ENCODE data around the gene MMP21.

Gene MMP21, protein sequence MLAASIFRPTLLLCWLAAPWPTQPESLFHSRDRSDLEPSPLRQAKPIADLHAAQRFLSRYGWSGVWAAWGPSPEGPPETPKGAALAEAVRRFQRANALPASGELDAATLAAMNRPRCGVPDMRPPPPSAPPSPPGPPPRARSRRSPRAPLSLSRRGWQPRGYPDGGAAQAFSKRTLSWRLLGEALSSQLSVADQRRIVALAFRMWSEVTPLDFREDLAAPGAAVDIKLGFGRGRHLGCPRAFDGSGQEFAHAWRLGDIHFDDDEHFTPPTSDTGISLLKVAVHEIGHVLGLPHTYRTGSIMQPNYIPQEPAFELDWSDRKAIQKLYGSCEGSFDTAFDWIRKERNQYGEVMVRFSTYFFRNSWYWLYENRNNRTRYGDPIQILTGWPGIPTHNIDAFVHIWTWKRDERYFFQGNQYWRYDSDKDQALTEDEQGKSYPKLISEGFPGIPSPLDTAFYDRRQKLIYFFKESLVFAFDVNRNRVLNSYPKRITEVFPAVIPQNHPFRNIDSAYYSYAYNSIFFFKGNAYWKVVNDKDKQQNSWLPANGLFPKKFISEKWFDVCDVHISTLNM

GRCh38 chr10:125775491-125776106 lies at the start of gene MMP21:
TSS of gene MMP21 (minus strand) at chr10:125775821. CDS start at chr10:125775821, 0 bp downstream.
- no peak for DNase-seq (ENCODE audit: low spot score)

- no peak for DNase-seq (ENCODE audit: low spot score)
Measured at GRCh38 chr10:125824736-125825135, 49.1 kb upstream of the MMP21 start.

GRCh38 chr10:125823663-125824251 lies 48.1 kb upstream of the MMP21 start:
- DNase-seq (ENCODE audit: low spot score): no peak

DNA sequence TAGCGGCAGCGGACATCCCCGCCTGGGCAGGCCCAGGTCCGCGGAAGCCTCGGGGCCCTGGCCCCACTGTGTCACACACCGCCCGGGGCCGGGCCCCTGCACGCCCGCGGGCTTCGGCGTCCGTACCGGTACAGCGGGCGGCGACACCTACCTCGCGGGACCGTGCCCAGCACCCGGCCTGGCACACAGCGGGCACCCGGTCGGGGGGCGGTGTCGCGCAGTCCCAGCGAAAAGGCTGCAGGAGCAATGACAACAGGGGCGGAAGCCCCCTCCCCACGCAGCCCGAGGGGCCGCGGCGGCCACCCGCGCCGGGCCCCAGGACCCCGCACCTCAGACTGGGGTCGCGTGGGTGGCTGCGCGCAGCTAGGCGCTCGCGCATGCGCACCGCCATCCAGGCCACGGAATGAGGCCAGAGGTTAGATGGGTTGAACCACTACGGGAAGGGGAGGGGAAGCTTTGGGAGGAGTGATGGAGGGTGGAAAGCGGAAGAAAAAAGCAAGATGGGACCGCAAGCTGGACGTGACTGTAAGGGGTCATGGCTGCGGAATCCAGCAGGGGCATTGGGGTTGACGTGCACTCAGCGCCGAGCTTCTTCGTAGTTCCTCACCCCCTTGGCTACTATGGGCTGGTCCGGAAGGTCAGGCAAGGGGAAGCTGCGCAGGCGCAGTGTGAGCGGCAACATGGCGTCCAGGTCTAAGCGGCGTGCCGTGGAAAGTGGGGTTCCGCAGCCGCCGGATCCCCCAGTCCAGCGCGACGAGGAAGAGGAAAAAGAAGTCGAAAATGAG lies 47.4 kb upstream of the MMP21 start, which contains the start of the genes BCCIP and UROS:
Gene BCCIP, plus strand, starts transcription at position 669 of the 785 bp plus-strand sequence. Its CDS starts 12 bp downstream, at position 681.
Gene UROS, minus strand, starts transcription at position 381 of the 785 bp plus-strand sequence. CDS start 6,759 bp downstream, outside the sequence.
- DNase-seq (ENCODE audit: low spot score): peak; percentile 94

DNA sequence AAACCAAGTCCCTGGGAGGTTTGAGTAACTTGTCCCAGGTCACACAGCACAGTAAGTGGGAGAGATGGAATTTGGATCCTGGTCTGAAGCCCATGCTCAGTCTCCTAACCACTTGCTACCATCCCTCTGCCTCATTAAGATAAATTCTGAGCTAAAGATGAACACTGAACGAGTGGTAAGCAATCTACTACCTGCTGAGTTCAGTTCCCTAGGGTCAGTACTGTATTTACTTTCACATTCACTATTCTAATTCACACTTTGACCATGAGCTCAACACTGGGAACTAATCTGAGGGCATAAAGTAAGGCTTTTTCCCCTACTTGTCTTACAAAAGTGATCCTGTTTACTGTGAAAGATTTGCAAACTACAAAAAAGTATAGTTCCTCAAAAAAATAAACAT lies 45.1 kb upstream of the MMP21 start:
- DNase-seq (ENCODE audit: low spot score): no peak

- DNase-seq (ENCODE audit: low spot score): no peak
Measured at GRCh38 chr10:125817337-125817946, 41.8 kb upstream of the MMP21 start.

- DNase-seq (ENCODE audit: low spot score): no peak
Measured at GRCh38 chr10:125816548-125816947, 40.9 kb upstream of the MMP21 start.

GRCh38 chr10:125815764-125816163 lies 40.1 kb upstream of the MMP21 start:
- no peak for DNase-seq (ENCODE audit: low spot score)

GRCh38 chr10:125812128-125812750 lies 36.6 kb upstream of the MMP21 start:
- DNase-seq (ENCODE audit: low spot score): no peak

DNA sequence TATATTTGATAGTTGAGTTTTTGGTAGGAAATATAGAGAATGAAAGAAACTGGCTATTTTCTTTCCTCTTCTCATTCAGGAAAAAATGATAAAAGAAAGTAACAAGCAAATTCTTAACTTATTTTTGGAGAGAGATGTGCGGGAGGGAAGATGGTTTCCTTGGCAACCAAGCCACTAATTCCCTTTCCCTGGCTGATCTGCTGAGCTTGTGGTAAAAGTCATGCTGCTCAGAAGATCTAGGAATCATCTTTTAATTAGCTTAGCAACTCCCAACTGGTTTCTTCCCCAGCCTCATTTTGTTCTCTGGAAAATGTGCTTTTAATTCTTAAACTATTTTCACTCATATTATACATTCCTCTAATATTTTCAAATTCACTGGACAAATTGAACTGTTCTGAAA lies 35.6 kb upstream of the MMP21 start:
- DNase-seq (ENCODE audit: low spot score): no peak

- no peak for DNase-seq (ENCODE audit: low spot score)
Measured at GRCh38 chr10:125808047-125808446, 32.4 kb upstream of the MMP21 start.

DNA sequence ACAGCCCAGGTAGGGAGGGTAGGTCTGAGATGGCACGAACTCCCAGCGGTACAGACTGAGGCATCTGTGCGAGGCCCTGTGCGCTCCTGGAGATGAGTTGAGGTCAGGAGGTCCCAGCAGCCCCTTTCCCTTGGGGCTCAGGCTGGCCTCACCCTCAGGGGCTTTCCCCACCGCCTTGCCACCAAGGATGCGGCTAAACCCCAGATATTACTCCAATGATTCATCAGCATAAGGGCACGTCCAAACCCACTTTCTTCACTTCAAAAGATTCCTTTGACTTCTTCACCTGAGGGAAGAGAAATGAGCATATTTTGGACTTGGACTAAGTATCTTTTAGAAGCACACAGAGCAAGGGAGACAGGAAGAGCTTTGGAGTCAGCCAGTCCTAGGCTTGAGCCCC lies 27.1 kb upstream of the MMP21 start:
- DNase-seq (ENCODE audit: low spot score): no peak

- DNase-seq (ENCODE audit: low spot score): no peak
Measured at GRCh38 chr10:125802131-125802530, 26.5 kb upstream of the MMP21 start.

- DNase-seq (ENCODE audit: low spot score): no peak
Measured at GRCh38 chr10:125801574-125801973, 26.0 kb upstream of the MMP21 start.

DNA sequence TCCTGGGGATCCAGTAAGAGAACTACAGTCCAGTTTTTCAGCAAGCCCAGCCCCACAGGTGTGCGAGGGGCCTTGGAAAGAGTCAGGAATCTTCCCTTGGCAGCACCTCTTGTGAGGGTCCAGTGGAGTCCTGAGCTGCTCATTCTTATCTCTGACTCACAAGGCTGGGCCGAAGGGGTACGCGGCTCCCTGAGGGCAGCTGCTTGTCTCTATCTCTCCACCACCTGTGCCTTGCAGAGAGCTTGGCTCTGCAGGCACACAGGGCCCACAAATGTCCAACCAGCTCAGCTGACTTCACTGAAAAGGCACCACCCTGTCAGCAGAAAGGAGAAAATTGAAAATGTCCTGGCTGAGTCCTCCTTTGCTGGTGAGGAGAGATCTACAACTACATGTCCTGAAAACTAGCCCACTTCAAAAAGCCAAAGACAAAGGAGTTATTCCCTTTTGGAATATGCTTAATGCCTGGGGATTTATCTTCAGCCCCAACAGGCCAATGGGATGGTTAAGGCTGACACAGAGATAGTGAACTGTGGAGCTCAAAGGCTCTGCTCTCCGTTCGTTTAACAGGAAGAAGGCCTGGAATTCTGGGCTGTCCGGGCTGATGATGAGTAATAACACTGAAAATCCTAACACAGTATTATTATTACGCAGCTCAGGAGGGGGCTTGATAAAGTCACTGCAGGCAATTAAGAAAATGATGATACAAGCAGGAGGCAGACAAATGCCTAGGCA lies 24.0 kb upstream of the MMP21 start:
- DNase-seq (ENCODE audit: low spot score): no peak

GRCh38 chr10:125797994-125798662 lies 22.5 kb upstream of the MMP21 start:
- DNase-seq (ENCODE audit: low spot score): no peak

DNA sequence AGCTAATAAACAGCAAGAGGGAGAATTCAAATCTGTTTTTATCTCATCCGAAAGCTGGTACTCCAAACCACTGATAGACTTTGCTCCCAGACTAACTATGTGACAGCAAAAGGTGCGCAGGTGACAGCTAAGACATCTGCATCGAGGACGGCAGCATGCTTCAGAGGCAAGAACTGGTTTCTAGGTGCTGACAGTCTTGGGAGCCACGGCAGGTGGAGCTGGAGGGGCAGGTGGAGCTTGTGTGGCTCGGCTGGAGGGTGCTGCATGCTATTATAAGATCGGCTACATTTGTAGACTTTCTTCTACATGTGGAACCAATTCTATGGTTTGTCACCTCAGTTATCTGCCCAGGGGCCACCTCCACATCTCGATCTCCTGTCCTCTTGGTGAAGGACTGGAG lies 21.8 kb upstream of the MMP21 start:
- DNase-seq (ENCODE audit: low spot score): no peak

DNA sequence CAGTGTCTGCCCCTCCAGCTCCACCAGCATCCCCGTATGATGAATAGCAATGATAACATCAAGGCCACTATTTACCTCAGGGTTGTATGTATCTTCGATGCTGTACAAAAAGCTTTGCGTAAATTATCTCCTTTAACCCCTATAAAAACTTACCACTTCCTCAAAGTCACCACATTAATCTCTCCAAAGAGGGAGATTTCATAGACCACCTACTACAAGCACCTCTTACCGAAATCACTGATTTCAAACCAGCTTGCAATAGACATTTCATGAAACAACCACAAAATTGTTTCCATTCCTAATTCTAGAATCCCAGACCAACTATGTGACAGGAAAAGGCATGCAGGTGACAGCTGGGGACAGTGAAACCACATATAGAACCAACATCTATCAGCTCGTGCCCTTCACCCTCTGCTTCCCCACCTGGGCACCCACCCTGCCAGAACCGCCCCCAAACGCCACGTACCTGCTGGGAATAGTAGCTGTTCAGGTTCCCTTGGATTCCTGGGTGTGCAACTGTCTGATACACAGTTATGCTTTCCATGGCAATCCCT lies 20.1 kb upstream of the MMP21 start:
- DNase-seq (ENCODE audit: low spot score): no peak

GRCh38 chr10:125795128-125795527 lies 19.5 kb upstream of the MMP21 start:
- DNase-seq (ENCODE audit: low spot score): no peak
